HepG2 (cell line): ENCODE measurements around the gene SYNDIG1.

Experiments
- CHD4 ChIP-seq: fragments of 200-600 bp; sonication (generic); IDR thresholded peaks from 2 replicates; pipeline ENCODE4 v1.7.0; 2017; ENCODE audit warnings: mild to moderate bottlenecking, low read length, borderline replicate concordance
- JUN ChIP-seq: sonication (generic); formaldehyde crosslinking; IDR thresholded peaks from 2 replicates; pipeline ENCODE4 v1.4.0; 2020; ENCODE audit warnings: mild to moderate bottlenecking, missing genetic modification reagents
- SP5 ChIP-seq: IDR thresholded peaks from 2 replicates; pipeline ENCODE4 v1.6.1; 2016; ENCODE audit warnings: low read depth, borderline replicate concordance
- ZNF460 ChIP-seq: sonication (generic); formaldehyde crosslinking; IDR thresholded peaks from 2 replicates; pipeline ENCODE4 v1.5.1; 2020; ENCODE audit warnings: missing genetic modification reagents, mild to moderate bottlenecking, borderline replicate concordance
- ZNF614 ChIP-seq: IDR thresholded peaks from 2 replicates; pipeline ENCODE4 v1.6.1; 2018; ENCODE audit warnings: missing biosample characterization, missing genetic modification reagents, inconsistent platforms, borderline replicate concordance
- ZNF768 ChIP-seq: sonication (generic); formaldehyde crosslinking; IDR thresholded peaks from 2 replicates; pipeline ENCODE4 v1.4.0; 2020; ENCODE audit warnings: missing genetic modification reagents
- TF ChIP-seq, protein P1 (sequence below), 2 experiments: IDR thresholded peaks; 2 replicates each; pipeline ENCODE4 v1.6.1; 2011 to 2012; ENCODE audit warnings: low read length in 2 of 2, borderline replicate concordance in 1 of 2, low read depth in 1 of 2, mild to moderate bottlenecking in 1 of 2, moderate library complexity in 1 of 2
- TF ChIP-seq, protein P2 (sequence below): sonication (generic); formaldehyde crosslinking; IDR thresholded peaks from 2 replicates; pipeline ENCODE4 v1.5.0; 2020; ENCODE audit warnings: mild to moderate bottlenecking, missing genetic modification reagents, moderate library complexity
- TF ChIP-seq, protein P3 (sequence below): sonication (generic); formaldehyde crosslinking; IDR thresholded peaks from 2 replicates; pipeline ENCODE4 v1.4.0; 2020; ENCODE audit warnings: missing genetic modification reagents

DNA sequence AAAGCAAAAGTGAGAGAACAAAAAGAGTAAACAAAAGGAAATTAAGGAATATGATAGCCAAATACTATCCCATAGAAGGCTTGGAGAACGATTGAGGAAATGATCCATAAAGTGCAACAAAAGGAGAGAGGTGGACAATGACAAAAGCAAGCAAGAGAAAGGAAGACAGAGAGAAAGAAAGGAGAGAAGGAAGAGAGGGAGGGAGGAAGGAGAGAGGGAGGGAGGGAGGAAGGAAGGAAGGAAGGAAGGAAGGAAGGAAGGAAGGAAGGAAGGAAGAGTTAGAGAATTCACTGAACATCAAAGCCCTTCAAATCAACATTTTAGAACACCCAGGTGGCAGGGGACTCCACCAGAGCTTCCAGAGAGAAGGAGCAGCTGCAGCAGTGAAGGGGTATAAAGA lies 185.0 kb downstream of the SYNDIG1 start:
- TF ChIP-seq, protein P1, sequence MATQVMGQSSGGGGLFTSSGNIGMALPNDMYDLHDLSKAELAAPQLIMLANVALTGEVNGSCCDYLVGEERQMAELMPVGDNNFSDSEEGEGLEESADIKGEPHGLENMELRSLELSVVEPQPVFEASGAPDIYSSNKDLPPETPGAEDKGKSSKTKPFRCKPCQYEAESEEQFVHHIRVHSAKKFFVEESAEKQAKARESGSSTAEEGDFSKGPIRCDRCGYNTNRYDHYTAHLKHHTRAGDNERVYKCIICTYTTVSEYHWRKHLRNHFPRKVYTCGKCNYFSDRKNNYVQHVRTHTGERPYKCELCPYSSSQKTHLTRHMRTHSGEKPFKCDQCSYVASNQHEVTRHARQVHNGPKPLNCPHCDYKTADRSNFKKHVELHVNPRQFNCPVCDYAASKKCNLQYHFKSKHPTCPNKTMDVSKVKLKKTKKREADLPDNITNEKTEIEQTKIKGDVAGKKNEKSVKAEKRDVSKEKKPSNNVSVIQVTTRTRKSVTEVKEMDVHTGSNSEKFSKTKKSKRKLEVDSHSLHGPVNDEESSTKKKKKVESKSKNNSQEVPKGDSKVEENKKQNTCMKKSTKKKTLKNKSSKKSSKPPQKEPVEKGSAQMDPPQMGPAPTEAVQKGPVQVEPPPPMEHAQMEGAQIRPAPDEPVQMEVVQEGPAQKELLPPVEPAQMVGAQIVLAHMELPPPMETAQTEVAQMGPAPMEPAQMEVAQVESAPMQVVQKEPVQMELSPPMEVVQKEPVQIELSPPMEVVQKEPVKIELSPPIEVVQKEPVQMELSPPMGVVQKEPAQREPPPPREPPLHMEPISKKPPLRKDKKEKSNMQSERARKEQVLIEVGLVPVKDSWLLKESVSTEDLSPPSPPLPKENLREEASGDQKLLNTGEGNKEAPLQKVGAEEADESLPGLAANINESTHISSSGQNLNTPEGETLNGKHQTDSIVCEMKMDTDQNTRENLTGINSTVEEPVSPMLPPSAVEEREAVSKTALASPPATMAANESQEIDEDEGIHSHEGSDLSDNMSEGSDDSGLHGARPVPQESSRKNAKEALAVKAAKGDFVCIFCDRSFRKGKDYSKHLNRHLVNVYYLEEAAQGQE (IDR thresholded peaks at IDR 0.05; ENCODE audit: borderline replicate concordance in 1 of 2, low read depth in 1 of 2, low read length in 2 of 2) = no peak
- no peak for TF ChIP-seq ZNF768 (CRISPR knock-in tag)
- TF ChIP-seq, protein P2, sequence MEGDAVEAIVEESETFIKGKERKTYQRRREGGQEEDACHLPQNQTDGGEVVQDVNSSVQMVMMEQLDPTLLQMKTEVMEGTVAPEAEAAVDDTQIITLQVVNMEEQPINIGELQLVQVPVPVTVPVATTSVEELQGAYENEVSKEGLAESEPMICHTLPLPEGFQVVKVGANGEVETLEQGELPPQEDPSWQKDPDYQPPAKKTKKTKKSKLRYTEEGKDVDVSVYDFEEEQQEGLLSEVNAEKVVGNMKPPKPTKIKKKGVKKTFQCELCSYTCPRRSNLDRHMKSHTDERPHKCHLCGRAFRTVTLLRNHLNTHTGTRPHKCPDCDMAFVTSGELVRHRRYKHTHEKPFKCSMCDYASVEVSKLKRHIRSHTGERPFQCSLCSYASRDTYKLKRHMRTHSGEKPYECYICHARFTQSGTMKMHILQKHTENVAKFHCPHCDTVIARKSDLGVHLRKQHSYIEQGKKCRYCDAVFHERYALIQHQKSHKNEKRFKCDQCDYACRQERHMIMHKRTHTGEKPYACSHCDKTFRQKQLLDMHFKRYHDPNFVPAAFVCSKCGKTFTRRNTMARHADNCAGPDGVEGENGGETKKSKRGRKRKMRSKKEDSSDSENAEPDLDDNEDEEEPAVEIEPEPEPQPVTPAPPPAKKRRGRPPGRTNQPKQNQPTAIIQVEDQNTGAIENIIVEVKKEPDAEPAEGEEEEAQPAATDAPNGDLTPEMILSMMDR = no peak
- no peak for TF ChIP-seq ZNF460 (CRISPR knock-in tag)
- no peak for TF ChIP-seq SP5 (CRISPR knock-in tag)
- TF ChIP-seq CHD4 = no peak
- TF ChIP-seq ZNF614 (CRISPR knock-in tag) = no peak
- no peak for TF ChIP-seq JUN (CRISPR knock-in tag)
- TF ChIP-seq, protein P3, sequence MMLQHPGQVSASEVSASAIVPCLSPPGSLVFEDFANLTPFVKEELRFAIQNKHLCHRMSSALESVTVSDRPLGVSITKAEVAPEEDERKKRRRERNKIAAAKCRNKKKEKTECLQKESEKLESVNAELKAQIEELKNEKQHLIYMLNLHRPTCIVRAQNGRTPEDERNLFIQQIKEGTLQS (CRISPR knock-in tag) = no peak
